Measurements from ENCODE around the gene MEGF8.

The MEGF8 gene

GRCh38 chr19:42353341-42354015 lies 28.0 kb downstream of the MEGF8 start:
- in situ Hi-C loops (cut with MboI; ENCODE audit: low sequenced_read_pairs), result no loop called here

DNA sequence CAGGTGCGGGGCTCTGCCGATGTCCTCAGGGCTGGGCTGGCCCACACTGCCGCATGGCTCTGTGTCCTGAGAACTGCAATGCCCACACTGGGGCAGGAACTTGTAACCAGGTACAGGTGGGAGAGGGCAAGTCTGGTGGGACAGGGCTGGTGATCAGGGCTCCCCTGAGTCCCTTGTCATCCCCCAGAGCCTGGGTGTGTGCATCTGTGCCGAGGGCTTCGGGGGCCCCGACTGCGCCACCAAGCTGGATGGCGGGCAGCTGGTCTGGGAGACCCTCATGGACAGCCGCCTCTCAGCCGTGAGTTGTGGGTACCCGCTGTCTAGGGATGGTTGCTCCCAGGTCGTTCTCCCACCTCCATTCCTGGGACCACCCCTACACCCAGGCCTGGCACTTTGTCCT lies 30.5 kb downstream of the MEGF8 start:
- in situ Hi-C loops (cut with MboI; ENCODE audit: low sequenced_read_pairs), result no loop called here

DNA sequence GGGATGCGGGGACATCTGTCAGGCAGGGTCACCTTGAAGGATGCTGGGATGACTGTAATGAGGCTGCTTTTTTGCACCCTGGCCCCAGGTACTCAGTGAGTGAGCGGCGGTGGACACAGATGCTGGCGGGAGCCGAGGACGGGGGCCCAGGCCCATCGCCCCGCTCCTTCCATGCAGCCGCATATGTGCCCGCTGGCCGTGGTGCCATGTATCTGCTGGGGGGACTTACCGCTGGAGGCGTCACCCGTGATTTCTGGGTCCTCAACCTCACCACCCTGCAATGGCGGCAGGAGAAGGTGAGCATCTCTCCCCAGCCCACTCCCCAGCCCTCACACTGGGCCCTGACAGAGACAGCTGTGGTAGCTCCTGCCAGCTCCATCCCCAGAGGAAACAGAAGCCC lies 31.3 kb downstream of the MEGF8 start:
- in situ Hi-C loops (cut with MboI; ENCODE audit: low sequenced_read_pairs), result no loop called here

GRCh38 chr19:42357290-42357689 lies 31.9 kb downstream of the MEGF8 start:
- in situ Hi-C loops (cut with MboI; ENCODE audit: low sequenced_read_pairs), result no loop called here

DNA sequence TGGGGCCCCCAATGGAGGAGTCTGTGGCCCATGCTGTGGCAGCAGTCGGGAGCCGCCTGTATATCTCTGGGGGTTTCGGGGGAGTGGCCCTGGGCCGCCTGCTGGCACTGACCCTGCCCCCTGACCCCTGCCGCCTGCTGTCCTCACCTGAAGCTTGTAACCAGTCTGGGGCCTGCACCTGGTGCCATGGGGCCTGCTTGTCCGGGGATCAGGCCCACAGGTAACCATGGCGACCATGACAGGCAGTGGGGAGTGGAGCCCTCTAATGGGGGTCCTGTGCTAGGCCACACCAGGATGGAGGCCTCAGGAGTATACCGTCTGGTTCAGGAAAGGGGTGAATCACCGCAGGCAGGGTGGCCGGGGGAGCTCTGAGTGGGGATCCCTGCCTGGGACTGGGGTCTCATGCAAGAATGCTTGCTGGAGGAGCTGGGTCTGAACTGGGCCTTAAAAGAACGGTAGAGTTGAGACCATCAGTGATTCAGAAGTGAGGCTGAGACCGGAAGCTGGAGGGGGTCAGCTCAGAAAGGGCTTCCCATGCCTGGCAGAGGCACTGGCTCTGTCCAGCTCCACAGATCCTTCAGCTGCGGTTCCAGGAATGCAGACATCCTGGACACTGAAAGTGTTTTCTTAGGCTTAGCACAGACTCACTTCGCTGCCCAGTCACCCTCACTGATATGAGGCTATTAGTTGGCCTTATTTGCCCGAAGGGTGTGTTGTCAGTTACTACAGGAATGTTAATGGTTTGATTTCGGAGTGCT lies 35.5 kb downstream of the MEGF8 start:
- in situ Hi-C loops (cut with MboI; ENCODE audit: low sequenced_read_pairs), result no loop called here

DNA sequence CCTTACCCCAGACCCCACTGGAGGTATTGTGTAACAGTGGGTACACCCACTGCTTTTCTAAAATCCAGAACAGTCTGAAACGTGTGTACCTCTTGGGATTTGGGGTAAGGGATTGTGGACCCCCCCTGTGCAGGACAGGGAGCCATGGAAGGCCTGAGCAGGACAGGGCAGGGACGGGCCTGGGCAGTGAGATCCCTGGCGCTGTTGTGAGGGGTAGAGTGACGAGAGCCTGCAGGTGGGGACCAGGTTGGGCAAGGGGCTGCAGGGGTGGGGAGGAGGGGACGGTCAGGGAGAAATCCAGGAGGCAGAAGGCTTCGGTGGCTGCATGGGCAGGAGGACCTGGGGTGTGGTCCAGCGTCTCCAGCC lies 36.1 kb downstream of the MEGF8 start:
- in situ Hi-C loops (cut with MboI; ENCODE audit: low sequenced_read_pairs), result no loop called here

- in situ Hi-C loops (cut with MboI; ENCODE audit: low sequenced_read_pairs), result no loop called here
Measured at GRCh38 chr19:42362342-42362741, 36.9 kb downstream of the MEGF8 start.

GRCh38 chr19:42362891-42363440 lies 37.5 kb downstream of the MEGF8 start:
- in situ Hi-C loops (cut with MboI; ENCODE audit: low sequenced_read_pairs), result no loop called here

GRCh38 chr19:42363614-42364346 lies 38.3 kb downstream of the MEGF8 start:
- in situ Hi-C loops (cut with MboI; ENCODE audit: low sequenced_read_pairs), result no loop called here

- in situ Hi-C loops (cut with MboI; ENCODE audit: low sequenced_read_pairs), result no loop called here
Measured at GRCh38 chr19:42366673-42367072, 41.2 kb downstream of the MEGF8 start.

DNA sequence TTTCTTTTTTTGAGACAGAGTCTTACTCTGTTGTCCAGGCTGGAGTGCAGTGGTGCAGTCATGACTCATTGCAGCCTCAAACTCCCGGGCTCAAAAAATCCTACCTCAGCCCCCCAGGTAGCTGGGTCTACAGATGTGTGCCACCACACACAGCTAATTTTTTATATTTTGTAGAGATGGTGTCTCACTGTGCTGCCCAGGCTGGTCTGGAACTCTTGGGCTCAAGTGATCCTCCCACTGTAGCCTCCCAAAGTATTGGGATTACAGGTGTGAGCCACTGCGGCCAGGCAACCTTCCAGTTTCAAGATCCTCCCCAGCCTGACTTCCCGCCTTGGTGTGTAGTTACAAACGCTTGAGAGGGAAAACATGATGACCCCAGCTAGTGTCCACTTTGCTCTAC lies 42.5 kb downstream of the MEGF8 start:
- in situ Hi-C loops (cut with MboI; ENCODE audit: low sequenced_read_pairs), result no loop called here

DNA sequence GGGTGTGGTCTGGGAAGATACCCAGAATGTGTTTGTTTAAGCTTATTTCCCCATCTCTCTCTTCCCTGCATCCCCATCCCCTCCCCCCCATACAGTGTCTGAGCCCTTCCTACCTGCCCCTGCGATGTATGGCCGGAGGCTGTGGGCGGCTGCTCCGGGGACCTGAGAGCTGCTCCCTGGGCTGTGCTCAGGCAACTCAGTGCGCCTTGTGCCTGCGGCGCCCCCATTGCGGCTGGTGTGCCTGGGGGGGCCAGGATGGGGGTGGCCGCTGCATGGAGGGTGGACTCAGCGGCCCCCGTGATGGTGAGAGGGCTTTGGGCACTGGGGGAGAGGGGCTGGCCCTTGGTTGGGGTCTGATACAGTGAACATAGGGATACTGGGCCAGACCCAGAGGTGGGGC lies 42.9 kb downstream of the MEGF8 start:
- in situ Hi-C loops (cut with MboI; ENCODE audit: low sequenced_read_pairs), result no loop called here

GRCh38 chr19:42368765-42369164 lies 43.3 kb downstream of the MEGF8 start:
- in situ Hi-C loops (cut with MboI; ENCODE audit: low sequenced_read_pairs), result no loop called here

- in situ Hi-C loops (cut with MboI; ENCODE audit: low sequenced_read_pairs), result no loop called here
Measured at GRCh38 chr19:42369433-42370067, 44.1 kb downstream of the MEGF8 start.

DNA sequence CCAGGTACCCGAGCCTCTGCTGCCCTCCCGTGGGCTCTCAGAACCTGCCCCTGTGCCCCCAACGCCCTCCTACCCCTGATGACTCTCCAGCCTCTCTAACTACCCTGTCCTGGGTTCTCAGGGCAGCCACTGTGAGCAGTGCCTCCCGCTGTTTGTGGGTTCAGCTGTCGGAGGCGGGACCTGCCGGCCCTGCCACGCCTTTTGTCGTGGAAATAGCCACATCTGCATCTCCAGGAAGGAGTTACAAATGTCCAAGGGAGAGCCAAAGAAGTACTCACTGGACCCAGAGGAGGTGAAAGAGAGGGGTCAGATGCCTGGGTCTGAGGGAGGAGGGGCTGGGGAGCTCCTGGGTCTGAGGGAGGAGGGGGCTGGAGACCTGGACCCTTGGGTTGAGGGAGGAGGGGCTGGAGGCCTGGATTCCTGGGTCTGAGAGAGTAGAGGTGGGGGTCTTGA lies 44.7 kb downstream of the MEGF8 start:
- in situ Hi-C loops (cut with MboI; ENCODE audit: low sequenced_read_pairs), result no loop called here

DNA sequence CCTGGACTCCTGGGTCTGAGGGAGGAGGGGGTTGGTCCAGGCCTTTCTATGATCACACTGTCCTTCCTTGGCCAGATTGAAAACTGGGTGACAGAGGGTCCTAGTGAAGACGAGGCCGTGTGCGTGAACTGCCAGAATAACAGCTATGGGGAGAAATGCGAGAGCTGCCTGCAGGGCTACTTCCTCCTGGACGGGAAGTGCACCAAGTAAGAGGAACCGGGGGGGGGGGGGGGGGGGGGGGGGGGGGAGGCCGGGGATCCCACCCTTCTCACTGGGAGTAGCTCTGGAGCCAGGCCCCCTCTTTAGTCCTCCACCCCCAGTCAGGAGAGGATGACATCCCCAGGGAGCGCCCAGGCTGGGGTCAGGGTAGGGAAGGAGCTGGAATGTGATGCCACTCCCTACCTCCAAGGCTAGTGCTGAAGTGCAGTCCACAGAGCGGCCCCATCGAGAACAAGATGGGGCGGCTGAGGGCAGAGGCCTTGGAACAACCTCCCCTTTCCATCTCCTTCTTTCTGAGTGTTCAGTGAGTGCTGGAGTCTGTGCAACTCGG lies 45.3 kb downstream of the MEGF8 start:
- in situ Hi-C loops (cut with MboI; ENCODE audit: low sequenced_read_pairs), result no loop called here

- in situ Hi-C loops (cut with MboI; ENCODE audit: low sequenced_read_pairs), result no loop called here
Measured at GRCh38 chr19:42374826-42375376, 49.5 kb downstream of the MEGF8 start.

GRCh38 chr19:42375415-42376176 lies 50.2 kb downstream of the MEGF8 start:
- in situ Hi-C loops (cut with MboI; ENCODE audit: low sequenced_read_pairs), result no loop called here

DNA sequence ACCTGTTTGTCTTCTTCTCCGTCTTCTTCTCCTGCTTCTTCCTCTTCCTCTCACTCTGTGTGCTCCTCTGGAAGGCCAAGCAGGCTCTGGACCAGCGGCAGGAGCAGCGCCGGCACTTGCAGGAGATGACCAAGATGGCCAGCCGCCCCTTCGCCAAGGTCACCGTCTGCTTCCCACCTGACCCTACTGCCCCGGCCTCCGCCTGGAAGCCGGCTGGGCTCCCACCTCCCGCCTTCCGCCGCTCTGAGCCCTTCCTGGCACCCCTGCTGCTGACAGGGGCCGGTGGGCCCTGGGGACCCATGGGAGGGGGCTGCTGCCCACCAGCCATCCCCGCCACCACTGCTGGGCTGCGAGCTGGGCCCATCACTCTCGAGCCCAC lies 50.7 kb downstream of the MEGF8 start:
- in situ Hi-C loops (cut with MboI; ENCODE audit: low sequenced_read_pairs), result no loop called here

Data from HL-60/S4 (cell line).